ENCODE data around the gene GLP1R.

Gene GLP1R

DNA sequence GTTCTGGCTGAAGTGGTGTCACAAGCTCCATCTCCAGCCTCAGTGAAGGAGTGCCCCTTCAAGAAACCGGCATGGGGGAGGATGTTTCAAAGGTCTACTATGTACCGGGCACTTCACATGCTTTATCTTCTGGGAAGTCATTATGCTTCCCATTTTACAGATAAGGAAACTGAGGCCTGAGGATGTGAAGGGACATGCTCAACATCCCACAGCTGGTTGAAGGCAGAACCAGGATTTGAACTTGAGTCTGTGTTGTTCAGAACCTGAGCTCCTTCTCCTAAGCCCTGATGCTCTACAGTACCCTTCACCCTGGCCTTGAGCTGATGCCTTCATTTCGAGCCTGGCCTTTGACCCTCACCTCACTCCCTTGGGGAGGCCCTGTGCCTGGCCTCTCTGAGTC, 13.0 kb downstream of the GLP1R start:
- no peak for TF ChIP-seq EZH2phosphoT487 (IDR thresholded peaks at IDR 0.05; ENCODE audit: borderline replicate concordance, low read length)
- TF ChIP-seq, protein P1, sequence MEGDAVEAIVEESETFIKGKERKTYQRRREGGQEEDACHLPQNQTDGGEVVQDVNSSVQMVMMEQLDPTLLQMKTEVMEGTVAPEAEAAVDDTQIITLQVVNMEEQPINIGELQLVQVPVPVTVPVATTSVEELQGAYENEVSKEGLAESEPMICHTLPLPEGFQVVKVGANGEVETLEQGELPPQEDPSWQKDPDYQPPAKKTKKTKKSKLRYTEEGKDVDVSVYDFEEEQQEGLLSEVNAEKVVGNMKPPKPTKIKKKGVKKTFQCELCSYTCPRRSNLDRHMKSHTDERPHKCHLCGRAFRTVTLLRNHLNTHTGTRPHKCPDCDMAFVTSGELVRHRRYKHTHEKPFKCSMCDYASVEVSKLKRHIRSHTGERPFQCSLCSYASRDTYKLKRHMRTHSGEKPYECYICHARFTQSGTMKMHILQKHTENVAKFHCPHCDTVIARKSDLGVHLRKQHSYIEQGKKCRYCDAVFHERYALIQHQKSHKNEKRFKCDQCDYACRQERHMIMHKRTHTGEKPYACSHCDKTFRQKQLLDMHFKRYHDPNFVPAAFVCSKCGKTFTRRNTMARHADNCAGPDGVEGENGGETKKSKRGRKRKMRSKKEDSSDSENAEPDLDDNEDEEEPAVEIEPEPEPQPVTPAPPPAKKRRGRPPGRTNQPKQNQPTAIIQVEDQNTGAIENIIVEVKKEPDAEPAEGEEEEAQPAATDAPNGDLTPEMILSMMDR (IDR thresholded peaks at IDR 0.05; ENCODE audit: low read depth, low read length, poor library complexity, severe bottlenecking), result no peak
- Histone ChIP-seq H4K20me1 (ENCODE audit: control insufficient read depth, insufficient read depth, low read depth, low read length) (no peaks in the 10 kb centered on the region), H3K9me3 (ENCODE audit: control insufficient read depth, insufficient read depth, low read length) (no peaks in the 10 kb centered on the region), H3K9me2 (replicated peaks; ENCODE audit: control insufficient read depth, low read length) (no peaks in the 10 kb centered on the region), H3K27me3 (ENCODE audit: control insufficient read depth, low read length) (no peaks in the 10 kb centered on the region), H3K79me2 (ENCODE audit: control insufficient read depth, low read length) (no peaks in the 10 kb centered on the region), H3K4me1 (ENCODE audit: control insufficient read depth, low read length) (no peaks in the 10 kb centered on the region), H3K4me3 (ENCODE audit: low read length) (no peak overlapping the region), H3K27ac (ENCODE audit: low read depth, low read length) (no peak overlapping the region), H3K36me3 (ENCODE audit: control insufficient read depth, low read length) (no peaks in the 10 kb centered on the region), H3F3A (ENCODE audit: control insufficient read depth, insufficient read depth) (no peaks in the 10 kb centered on the region), H3K4me2 (ENCODE audit: low read length) (no peak overlapping the region)

DNA sequence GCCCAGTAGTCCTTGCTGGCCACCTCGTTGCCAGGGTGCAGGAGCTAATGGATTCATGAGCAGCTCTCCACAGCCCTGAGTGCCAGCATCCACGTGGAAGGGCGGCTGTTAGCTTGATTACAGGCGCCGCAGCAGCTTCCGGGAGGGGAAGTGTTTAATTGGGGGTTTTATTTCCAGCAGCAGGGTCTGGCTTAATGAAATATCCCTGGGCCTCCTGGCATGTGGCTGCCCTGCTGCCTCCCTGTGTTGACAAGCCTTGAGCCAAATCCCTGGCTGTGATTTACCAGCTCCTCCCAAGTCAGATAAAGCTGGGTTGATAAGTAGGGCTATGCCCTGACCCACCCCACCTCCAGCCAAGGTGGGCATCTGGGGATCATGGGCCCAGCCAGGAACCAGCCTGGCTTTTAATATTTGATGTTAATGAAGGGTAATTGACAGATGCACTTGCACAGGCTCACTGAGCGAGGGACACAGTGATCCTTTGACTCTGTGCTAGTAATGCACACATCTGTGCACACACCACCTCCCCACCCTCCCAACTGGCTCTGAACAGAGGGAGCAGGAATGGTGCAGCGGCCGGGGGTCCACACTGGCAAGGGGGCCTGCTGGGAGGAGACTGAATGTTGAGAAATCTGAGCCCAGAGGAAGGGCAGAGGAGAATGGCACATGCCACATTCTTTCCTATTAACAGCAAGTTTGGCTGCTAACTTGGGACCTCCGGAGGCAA, 13.6 kb downstream of the GLP1R start:
- no peaks in the 10 kb centered on the region for H4K20me1 ChIP-seq (ENCODE audit: control insufficient read depth, insufficient read depth, low read depth, low read length)
- H3K4me3 ChIP-seq (ENCODE audit: low read length), result no peak overlapping the region
- H3K9me2 ChIP-seq (replicated peaks; ENCODE audit: control insufficient read depth, low read length), result no peaks in the 10 kb centered on the region
- H3K9me3 ChIP-seq (ENCODE audit: control insufficient read depth, insufficient read depth, low read length), result no peaks in the 10 kb centered on the region
- no peaks in the 10 kb centered on the region for H3F3A ChIP-seq (ENCODE audit: control insufficient read depth, insufficient read depth)
- H3K27me3 ChIP-seq (ENCODE audit: control insufficient read depth, low read length), result no peaks in the 10 kb centered on the region
- no peaks in the 10 kb centered on the region for H3K4me1 ChIP-seq (ENCODE audit: control insufficient read depth, low read length)
- no peak overlapping the region for H3K27ac ChIP-seq (ENCODE audit: low read depth, low read length)
- no peaks in the 10 kb centered on the region for H3K79me2 ChIP-seq (ENCODE audit: control insufficient read depth, low read length)
- no peak for TF ChIP-seq EZH2phosphoT487 (IDR thresholded peaks at IDR 0.05; ENCODE audit: borderline replicate concordance, low read length)
- TF ChIP-seq, protein P1 (IDR thresholded peaks at IDR 0.05; ENCODE audit: low read depth, low read length, poor library complexity, severe bottlenecking), result no peak
- H3K36me3 ChIP-seq (ENCODE audit: control insufficient read depth, low read length), result no peaks in the 10 kb centered on the region
- H3K4me2 ChIP-seq (ENCODE audit: low read length), result no peak overlapping the region

DNA sequence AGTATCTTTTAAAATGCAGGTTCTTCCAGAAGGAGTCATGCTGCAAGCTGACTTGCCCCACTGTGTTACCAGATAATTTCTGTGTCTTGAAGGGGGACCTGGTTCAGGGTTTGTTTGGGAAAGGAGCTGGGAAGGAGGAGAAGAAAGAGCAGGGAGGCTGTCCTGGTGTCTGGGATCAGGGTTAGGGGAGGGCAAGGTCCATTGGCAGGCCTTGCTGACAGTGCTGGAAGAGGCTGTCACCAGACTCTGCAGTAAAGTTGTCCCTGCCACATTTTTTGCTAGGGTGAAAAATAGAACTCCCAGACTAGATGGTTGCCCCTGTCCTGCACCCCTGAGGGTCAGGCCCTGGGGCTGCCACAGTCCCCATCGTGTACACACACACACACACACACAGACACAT, 14.9 kb downstream of the GLP1R start:
- no peaks in the 10 kb centered on the region for H3K36me3 ChIP-seq (ENCODE audit: control insufficient read depth, low read length)
- no peak for TF ChIP-seq EZH2phosphoT487 (IDR thresholded peaks at IDR 0.05; ENCODE audit: borderline replicate concordance, low read length)
- TF ChIP-seq, protein P1 (IDR thresholded peaks at IDR 0.05; ENCODE audit: low read depth, low read length, poor library complexity, severe bottlenecking), result no peak
- no peaks in the 10 kb centered on the region for H3K79me2 ChIP-seq (ENCODE audit: control insufficient read depth, low read length)
- H3K4me1 ChIP-seq (ENCODE audit: control insufficient read depth, low read length), result no peaks in the 10 kb centered on the region
- no peaks in the 10 kb centered on the region for H3K9me2 ChIP-seq (replicated peaks; ENCODE audit: control insufficient read depth, low read length)
- H3K27ac ChIP-seq (ENCODE audit: low read depth, low read length), result no peak overlapping the region
- no peaks in the 10 kb centered on the region for H3F3A ChIP-seq (ENCODE audit: control insufficient read depth, insufficient read depth)
- no peak overlapping the region for H3K4me2 ChIP-seq (ENCODE audit: low read length)
- H3K27me3 ChIP-seq (ENCODE audit: control insufficient read depth, low read length), result no peaks in the 10 kb centered on the region
- H3K9me3 ChIP-seq (ENCODE audit: control insufficient read depth, insufficient read depth, low read length), result no peaks in the 10 kb centered on the region
- H3K4me3 ChIP-seq (ENCODE audit: low read length), result no peak overlapping the region
- H4K20me1 ChIP-seq (ENCODE audit: control insufficient read depth, insufficient read depth, low read depth, low read length), result no peaks in the 10 kb centered on the region
